ENCODE measurements around the gene SLC6A18.

The SLC6A18 gene, protein sequence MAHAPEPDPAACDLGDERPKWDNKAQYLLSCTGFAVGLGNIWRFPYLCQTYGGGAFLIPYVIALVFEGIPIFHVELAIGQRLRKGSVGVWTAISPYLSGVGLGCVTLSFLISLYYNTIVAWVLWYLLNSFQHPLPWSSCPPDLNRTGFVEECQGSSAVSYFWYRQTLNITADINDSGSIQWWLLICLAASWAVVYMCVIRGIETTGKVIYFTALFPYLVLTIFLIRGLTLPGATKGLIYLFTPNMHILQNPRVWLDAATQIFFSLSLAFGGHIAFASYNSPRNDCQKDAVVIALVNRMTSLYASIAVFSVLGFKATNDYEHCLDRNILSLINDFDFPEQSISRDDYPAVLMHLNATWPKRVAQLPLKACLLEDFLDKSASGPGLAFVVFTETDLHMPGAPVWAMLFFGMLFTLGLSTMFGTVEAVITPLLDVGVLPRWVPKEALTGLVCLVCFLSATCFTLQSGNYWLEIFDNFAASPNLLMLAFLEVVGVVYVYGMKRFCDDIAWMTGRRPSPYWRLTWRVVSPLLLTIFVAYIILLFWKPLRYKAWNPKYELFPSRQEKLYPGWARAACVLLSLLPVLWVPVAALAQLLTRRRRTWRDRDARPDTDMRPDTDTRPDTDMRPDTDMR

DNA sequence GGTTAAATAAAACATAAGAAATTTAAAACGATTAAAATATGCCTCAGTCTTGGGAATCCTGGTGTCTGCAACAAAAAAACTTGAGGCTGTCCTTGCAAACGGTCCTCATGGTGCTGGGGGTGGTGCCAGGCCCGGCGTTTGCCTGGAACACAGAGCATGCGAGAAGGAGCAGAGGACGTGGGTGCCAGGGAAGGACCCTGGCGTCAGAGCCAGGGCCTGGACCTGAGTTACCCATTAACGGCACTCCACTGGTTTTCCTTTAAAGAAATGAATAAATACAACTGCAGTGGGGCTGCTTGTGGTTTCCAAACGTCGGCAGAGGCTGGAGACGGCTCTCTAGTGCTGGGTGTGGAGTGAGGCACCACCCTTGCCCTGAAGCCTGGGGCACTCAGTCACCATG, at the start of gene SLC6A18:
Gene SLC6A18 (plus strand): TSS at position 301 of the 400 bp plus-strand sequence. CDS start 97 bp downstream, at position 398.
- no peak for DNase-seq

- DNase-seq: no peak
Observed at GRCh38 chr5:1175801-1176472, 49.2 kb upstream of the SLC6A18 start.

- DNase-seq: peak; percentile 33
Observed at GRCh38 chr5:1176473-1177391, 48.4 kb upstream of the SLC6A18 start.

GRCh38 chr5:1177826-1178528, 47.2 kb upstream of the SLC6A18 start:
- DNase-seq: no peak

- no peak for DNase-seq
Observed at GRCh38 chr5:1178529-1179382, 46.4 kb upstream of the SLC6A18 start.

DNA sequence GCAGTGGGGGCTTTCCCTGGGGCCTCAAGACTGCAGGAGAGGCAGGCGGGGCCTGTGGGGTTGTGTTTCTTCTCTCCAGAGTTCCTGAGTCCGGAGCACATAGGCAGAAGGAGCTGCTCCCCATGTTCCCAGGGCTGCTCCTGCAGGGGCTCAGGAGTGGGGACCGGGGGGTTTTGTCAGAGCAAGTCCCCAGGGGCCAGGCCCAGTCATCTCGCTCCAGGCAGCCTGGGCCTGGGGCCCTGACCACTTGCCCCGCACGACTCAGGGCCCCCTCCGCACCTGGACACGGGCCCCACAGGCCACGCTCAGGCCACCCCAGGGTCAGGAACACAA, 45.8 kb upstream of the SLC6A18 start:
- DNase-seq: no peak

GRCh38 chr5:1180096-1180495, 45.1 kb upstream of the SLC6A18 start:
- DNase-seq: no peak

DNA sequence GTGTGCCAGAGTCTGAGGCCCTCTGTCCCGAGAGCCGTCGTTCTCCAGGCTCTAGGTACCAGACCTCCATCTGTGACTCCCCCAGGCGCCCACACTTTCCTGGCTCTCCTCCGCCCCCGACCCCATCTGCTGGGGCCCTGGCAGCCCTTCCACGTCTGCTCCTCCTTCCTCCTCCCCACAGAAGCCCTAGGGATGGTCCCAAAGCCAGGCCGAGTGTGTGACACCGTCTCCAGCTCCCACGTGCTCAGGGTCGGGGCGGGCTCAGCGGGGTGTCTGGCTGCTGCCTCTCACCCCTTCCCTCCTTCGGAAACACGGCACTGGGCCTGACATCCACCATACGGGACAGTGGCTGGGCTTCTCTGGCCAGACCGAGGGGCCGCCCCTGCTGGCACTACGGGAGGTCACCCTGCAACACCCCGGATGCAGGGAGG, 44.3 kb upstream of the SLC6A18 start:
- no peak for DNase-seq

DNA sequence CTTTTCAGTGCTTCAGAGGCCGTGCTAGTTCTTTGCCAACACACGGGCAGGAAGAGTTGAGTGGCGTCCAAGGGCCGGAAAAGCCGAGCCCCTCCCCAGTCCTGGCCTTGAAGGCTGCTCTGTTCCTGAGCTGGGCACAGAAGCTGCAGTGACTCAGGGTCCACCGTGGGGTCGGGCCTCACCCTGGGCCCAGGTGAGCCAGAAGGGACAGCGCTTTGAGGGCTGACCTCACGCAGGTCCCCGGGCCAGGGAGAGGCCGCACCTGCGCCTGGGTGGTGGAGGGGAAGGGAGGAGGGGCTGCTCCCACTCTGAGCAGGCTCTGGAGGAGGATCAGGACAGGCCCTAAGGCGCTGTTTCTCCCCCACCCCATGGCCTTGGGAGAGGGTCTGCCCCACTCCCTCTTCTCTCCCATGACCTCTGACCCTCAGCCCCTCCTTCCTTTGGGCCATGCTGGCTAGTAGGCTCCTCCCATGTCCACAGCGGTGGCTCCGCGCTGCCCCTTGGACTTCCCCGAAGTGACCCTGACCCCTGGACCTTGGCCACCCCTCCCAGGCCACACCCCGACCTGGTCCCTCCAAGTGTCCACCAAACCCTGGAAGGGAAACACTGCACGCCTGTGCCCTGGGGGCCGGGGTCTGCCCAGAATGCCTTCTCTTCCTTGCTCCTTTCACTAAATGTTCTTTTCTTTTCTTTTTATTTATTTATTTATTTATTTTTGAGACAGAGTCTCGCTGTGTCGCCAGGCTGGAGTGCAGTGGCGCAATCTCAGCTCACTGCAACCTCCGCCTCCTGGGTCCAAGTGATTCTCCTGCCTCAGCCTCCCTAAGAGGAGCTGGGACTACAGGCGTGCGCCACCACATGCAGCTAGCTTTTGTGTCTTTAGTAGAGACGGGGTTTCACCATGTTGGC, 43.5 kb upstream of the SLC6A18 start:
- no peak for DNase-seq

DNA sequence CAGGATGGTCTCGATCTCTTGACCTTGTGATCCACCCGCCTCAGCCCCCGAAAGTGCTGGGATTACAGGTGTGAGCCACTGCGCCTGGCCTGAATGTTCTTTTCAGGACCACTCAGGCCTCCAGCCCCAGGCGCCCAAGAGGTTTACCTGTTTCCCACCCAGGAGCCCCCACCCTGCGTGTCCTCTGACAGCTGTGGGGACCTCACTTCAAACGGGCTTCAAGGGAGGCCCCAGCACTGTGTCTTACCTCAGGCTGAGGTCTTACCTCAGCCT, 42.9 kb upstream of the SLC6A18 start:
- DNase-seq: no peak

DNA sequence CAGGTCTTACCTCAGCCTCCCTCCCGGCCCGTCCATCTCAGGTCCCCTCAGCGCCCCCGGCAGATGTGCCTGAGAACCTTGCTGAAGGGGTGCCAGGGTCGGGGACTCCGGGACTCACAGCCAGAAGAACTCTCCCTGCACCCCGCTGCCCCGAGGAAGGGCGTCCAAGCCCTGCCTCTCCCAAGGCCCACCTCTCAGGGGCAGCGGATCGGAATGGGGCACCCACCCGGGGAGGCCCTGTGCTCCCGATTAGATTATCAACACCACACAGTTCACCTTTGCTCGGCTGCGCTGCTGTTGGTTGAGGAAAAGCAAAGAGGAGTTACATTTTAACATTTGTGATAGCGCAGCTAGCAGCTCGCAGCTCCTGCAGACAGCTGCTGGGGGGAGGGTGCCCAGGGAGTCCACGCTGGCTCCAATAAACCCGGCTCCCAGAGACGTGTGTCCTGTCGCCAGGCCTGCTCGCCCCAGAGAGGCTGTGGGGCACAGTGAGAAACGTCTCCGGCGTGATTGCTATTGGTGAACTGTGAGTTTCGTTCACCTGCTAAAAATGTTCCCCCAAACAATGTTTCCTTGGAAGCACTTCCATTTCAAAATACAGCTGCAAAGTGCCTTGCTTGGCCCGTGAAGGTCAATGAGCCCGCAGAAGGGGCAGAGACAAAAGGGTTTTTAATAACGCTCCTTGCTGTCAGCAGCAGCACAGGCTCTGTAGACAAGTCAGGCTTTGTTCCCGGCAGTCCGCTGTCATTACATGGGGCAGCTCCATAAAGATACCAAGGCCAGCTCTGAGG, 42.4 kb upstream of the SLC6A18 start:
- no peak for DNase-seq

DNA sequence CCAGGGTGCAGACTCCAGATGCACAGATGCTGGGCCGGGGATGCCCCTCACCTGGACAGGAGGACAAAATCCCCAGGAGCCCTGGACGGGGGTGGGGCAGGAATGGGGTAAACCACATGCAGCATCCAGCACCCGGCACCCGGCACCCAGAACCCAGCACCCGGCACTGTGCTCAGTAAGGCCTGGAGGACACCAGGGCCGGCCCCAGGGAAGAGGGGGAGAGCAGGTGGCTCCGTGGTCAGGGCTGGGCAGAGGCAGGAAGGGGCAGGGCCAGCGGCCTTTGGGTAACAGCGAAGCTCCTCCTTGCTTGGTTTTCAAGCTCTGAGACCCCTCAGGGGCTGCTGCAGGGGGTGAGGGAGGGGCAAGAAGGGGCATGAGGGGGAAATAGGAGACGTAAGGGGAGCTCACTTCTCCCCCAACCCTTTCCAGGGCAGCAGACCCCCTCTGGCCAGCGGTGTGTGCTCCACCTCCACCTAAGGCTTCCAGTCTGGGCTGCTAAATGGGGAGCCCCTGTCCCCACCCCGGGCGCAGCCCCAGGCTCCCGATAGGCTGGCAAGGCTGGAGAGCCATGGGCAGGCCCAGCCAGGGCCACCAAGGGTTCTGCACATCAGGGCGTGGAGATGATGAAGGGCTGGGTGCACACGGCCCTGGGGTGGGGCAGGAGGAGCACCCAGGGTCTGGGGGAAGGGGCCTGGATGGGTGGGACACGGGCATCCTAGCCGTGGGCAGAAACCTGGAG, 41.6 kb upstream of the SLC6A18 start:
- no peak for DNase-seq

- no peak for DNase-seq
Observed at GRCh38 chr5:1184163-1184470, 41.1 kb upstream of the SLC6A18 start.

- DNase-seq: no peak
Observed at GRCh38 chr5:1184481-1184880, 40.7 kb upstream of the SLC6A18 start.

- DNase-seq: no peak
Observed at GRCh38 chr5:1185038-1185627, 40.0 kb upstream of the SLC6A18 start.

GRCh38 chr5:1185629-1186350, 39.4 kb upstream of the SLC6A18 start:
- DNase-seq: no peak

GRCh38 chr5:1186351-1187233, 38.6 kb upstream of the SLC6A18 start:
- no peak for DNase-seq
